Measurements from ENCODE around the gene PRSS56.

The PRSS56 gene

GRCh38 chr2:232502511-232502910 is 17.7 kb upstream of the PRSS56 start:
- no peak for DNase-seq (ENCODE audit: low spot score)

DNA sequence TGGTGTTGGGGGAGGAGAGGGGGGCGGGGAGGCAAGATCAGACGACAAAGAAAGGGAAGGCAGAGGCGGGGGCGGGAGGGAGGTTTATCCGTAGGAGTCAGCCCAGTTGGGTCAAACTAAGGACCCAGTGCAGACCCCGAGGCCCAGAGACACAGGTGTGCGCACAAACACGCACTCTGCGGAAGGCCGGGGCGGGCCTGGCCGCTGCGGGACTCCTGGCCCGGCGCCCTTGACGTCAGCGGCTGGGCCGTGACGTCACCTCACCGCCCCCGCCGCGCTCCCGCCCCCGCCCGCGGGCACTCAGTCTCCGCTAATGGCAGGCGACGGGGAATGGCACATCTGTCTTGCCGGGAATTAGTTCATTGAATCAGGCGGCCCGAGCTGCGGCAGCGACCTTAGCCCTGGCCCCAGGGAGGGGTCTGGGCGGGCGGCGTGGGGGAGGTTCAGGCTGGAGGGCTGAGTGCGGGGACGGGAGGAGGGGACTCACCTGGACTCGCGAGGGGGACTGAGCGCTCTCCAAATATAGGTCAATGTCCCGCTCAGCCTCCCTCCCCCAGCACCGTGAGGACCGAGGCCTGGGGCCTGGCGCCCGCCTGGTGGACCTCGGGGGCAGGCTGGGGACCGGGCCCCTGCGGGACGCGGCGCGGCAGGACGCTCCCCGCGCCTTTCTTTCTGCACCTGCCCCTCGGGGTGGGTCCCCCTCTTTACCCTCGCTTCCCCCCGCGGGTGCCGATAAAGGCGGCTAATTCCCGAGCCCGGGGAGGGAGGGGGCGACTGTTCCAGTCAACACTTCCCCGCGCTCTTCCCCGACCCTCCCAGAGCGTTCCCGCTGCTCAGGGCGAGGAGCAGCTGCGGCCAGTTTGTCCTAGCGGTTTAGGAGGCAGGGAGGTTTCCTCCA is 17.0 kb upstream of the PRSS56 start:
- DNase-seq (ENCODE audit: low spot score), result no peak

DNA sequence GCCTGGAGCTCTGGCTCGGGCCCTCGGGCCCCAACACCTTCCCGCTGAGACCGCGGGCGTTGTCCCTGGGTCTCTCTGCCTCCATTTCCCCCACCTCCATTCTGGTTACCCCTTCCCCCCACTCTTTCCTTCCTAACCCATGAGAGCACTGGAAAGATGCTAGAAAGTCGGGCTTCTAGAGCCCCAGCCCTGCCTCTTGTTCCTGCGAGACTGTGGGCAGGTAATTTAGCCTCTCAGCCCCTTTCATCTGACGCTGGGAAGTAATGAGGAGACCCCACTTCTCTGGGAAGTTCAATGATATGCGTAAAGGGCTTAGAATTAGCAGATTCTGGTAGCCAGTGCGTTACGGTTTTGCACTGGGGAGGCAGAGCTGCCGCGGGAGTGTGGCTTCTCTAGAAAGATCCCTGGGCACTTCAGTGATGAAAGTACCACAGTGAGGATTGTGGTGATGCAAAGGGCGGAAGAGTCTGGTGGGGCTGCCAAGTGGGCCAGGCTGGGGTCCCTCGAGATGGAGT is 16.3 kb upstream of the PRSS56 start:
- DNase-seq (ENCODE audit: low spot score), result no peak

DNA sequence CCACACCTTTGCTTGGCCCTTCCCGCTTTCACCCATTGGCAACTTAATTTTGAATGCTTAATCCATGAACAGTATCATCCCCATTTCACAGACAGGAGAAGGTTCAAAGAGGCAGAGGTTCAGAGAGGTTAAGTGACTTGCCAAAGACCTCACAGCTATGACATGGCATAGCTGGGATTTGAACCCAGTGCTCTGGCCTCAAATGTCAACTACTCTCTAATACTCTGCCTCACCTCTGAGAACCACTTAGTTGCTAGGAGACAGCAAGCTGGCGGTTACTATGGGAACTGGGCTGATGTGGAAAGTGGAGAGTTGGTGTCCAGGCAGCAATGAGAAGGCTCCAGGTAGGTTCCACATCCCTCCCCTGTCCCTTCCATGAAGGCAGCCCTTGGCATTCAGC is 15.8 kb upstream of the PRSS56 start:
- no peak for DNase-seq (ENCODE audit: low spot score)

GRCh38 chr2:232505856-232506255 is 14.3 kb upstream of the PRSS56 start:
- no peak for DNase-seq (ENCODE audit: low spot score)

DNA sequence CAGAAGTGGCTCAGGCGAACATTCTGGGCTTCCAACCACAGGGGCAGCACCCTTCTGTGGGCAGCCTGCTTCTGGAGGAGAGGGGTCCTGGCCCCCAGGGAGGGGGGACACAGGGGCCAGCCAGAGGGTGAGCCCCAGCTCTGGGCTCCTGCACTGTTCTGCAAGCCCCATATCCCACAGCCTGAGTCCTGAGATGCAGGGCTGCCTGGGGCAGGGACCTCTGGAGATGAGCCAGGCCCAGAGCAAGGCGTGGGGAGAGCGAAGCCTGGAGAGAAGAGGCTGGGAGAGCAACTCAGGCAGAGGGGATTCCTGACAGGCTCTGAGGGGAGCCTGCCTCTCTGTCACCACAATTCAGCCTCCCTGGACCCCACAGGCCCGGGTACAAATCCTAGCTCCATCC is 13.5 kb upstream of the PRSS56 start:
- no peak for DNase-seq (ENCODE audit: low spot score)

DNA sequence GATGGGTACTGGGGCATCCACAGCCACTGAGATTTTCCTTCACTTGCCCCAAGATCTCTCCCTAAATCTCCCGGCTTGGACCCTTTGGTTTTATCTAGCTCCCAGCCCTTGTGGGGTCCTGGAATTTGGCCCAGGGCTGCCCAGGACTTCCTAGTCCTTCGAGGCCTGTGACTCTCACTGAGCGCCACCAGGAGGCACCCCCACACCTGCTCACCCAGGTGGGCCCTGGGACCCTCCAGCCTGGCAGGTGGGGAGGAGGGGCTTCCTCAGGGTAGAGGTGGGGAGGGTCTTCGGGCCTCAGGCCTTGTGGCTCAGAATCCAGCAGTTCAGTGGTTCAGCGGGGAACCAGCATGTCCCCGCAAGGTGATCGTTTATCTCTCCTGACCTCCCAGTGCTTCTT is 11.9 kb upstream of the PRSS56 start:
- DNase-seq (ENCODE audit: low spot score), result no peak

GRCh38 chr2:232511336-232511890 is 8.8 kb upstream of the PRSS56 start:
- DNase-seq (ENCODE audit: low spot score), result no peak

DNA sequence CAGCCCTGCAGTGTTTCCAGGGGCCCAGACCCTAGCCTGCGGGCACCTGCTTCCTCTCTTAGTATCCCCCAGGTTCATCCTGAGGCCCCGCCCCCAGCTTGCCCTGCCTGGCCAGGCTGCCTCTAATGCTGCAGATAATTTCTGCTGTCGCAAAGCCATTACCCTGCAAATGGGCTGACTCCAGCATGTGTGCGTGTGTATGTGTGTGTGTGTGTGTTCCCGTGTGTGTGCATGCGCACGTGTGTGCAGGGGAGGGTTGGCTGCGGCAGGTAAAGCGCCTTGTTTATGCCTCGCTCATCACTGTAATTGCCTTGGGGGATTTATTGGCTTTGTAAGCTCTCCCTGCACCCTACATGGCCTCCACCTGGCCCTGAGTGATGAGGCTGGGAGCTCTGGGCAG is 7.6 kb upstream of the PRSS56 start:
- DNase-seq (ENCODE audit: low spot score), result no peak

DNA sequence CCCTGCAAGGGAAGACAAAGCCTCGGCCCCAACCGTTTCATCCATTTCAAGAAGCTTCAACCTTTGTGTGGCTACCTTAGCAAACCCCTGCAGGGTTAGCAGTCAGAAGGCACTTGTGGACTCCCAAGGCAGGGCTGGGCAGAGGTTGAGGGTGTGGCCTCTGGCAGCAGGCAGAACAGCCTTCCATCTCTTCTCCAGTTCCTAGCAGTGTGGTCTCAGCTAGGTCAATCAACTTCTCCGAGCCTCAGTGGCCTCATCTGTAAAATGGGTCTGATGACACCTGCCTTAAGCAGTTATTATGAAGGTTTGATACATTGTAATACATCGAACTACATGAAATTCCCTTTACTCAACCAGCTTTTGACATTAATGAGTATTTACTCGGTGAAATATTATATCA is 6.8 kb upstream of the PRSS56 start:
- no peak for DNase-seq (ENCODE audit: low spot score)

GRCh38 chr2:232515639-232516038 is 4.5 kb upstream of the PRSS56 start:
- DNase-seq (ENCODE audit: low spot score), result no peak

DNA sequence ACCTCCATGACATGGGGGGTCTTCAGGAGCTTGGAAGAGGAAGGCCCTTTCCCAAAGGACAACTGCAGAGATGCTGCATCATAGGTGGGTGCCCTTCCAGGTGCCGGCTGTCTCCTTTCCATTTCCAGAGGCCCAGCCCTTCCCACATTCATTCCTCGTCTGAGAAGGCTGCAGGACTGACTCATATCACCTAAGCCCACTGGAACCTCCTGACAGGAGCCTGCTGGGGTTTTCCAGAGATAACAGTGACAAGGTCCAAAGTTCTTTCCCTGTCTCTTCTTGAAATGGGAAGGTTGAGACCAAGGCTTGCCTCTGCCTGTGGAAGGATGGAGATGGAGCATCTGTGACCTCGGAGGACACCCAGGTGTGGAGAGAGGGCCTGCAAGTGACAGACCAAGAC is 3.6 kb upstream of the PRSS56 start:
- no peak for DNase-seq (ENCODE audit: low spot score)

DNA sequence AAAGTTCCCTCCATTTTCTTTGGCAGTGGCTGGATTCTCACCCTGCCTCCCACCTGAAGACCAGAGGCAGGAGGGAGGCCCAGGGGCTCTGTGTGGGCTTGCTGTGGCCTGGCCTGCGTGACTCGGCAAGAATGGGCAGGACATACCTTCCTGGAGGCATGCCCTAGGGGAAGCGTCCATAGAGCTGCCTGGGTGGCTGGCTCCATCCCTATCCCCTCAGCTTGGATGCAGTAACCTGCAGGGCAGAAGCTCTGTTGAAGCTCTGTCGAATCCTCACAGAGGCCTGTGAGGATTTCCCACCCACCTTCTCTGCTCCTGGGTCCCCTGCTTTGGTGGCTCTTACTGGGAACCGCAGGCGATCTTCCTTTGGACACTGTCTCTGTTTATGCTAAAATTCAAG is 1.3 kb upstream of the PRSS56 start:
- DNase-seq (ENCODE audit: low spot score), result no peak

GRCh38 chr2:232520489-232520888 is 301 bp downstream of the PRSS56 start:
- DNase-seq (ENCODE audit: low spot score), result no peak

- DNase-seq (ENCODE audit: low spot score), result no peak
Measured at GRCh38 chr2:232521098-232521497, 910 bp downstream of the PRSS56 start.

DNA sequence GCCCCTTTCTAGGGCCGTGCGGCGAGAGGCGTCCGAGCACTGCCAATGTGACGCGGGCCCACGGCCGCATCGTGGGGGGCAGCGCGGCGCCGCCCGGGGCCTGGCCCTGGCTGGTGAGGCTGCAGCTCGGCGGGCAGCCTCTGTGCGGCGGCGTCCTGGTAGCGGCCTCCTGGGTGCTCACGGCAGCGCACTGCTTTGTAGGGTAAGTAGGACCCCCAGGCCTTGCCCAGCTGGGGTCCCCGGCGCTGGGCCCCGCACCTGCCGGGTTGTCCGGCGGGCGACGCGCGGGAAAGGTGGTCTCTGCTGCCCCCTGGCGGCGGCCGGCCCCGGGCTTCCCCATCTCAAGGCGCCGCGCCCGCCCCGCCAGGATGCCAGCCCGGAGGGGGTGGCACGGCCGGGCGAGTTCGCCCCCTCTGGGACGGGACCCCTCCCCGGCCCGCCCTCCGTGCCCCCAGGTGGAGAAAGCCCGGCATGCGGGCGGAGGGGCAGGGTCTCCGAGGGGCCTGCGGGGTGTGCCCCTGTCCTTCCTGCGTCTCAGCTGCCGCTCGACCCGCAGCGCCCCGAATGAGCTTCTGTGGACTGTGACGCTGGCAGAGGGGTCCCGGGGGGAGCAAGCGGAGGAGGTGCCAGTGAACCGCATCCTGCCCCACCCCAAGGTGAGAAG is 1.9 kb downstream of the PRSS56 start:
- DNase-seq (ENCODE audit: low spot score), result peak; percentile 54

- no peak for DNase-seq (ENCODE audit: low spot score)
Measured at GRCh38 chr2:232522623-232523401, 2.6 kb downstream of the PRSS56 start.

- no peak for DNase-seq (ENCODE audit: low spot score)
Measured at GRCh38 chr2:232523402-232523681, 3.2 kb downstream of the PRSS56 start.

DNA sequence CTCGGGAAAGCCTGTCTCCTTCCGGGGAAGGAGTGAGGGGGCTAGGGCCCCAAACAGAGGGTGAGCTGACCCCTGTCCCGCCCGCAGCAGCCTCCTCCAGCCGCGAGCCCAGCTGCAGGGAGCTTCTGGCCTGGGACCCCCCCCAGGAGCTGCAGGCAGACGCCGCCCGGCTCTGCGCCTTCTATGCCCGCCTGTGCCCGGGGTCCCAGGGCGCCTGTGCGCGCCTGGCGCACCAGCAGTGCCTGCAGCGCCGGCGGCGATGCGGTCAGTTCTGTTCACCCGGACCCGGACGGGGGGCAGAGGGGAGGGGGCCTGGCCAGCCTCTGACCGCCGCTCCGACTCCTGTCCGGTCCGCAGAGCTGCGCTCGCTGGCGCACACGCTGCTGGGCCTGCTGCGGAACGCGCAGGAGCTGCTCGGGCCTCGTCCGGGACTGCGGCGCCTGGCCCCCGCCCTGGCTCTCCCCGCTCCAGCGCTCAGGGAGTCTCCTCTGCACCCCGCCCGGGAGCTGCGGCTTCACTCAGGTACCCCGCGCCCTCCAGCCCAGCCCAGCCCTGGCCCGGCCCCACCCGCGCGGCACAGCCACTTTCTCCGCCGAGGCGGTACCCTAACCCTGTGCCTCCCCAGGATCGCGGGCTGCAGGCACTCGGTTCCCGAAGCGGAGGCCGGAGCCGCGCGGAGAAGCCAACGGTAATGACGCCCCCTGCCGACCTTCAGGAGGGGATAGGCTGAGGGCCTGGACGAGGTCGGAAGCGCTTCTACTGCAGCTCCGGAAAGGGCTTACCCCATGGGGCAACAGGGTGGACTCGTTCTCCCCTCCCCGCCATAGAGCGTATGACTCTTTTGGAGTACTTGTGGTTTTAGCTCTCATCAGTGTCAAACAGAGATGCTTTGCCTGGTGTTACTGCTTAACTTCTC is 3.8 kb downstream of the PRSS56 start:
- no peak for DNase-seq (ENCODE audit: low spot score)

- DNase-seq (ENCODE audit: low spot score), result no peak
Measured at GRCh38 chr2:232524771-232525170, 4.6 kb downstream of the PRSS56 start.

- no peak for DNase-seq (ENCODE audit: low spot score)
Measured at GRCh38 chr2:232525199-232525598, 5.0 kb downstream of the PRSS56 start.

All from hematopoietic multipotent progenitor cell treated with erythropoietin and hydrocortisone succinate and interleukin-3 and kit ligand, for 15 days (in vitro differentiated cells).